Mesendoderm (in vitro differentiated cells): ENCODE measurements around the gene CFAP68.
A peak's percentile ranks its signal among the peaks of the same experiment; 100 is the strongest.

ENCODE experiments used
- DNase-seq: peaks from one replicate; pipeline ENCODE4 v3.0.0; 2013
- H2AK5ac ChIP-seq: 2 replicates; pipeline ENCODE4 v1.6.1; 2013; ENCODE audit warnings: low read length, inconsistent platforms
- H2BK120ac ChIP-seq: 2 replicates; pipeline ENCODE4 v1.6.1; 2013; ENCODE audit warnings: low read depth, mild to moderate bottlenecking, low read length, moderate library complexity, mixed read lengths
- H2BK15ac ChIP-seq: replicated peaks from 2 replicates; pipeline ENCODE4 v1.6.1; 2013; ENCODE audit warnings: low read depth, mild to moderate bottlenecking, moderate library complexity
- H2BK5ac ChIP-seq: 2 replicates; pipeline ENCODE4 v1.6.1; 2013; ENCODE audit warnings: low read length, inconsistent platforms
- H3K18ac ChIP-seq: 2 replicates; pipeline ENCODE4 v1.6.1; 2013; ENCODE audit warnings: mild to moderate bottlenecking, low read length, mixed read lengths
- H3K23ac ChIP-seq: one replicate; pipeline ENCODE4 v1.6.1; 2013; ENCODE audit warnings: low read length
- H3K27ac ChIP-seq: 2 replicates; pipeline ENCODE4 v1.5.1; 2013; ENCODE audit warnings: low read depth, mild to moderate bottlenecking, inconsistent platforms, low read length, moderate library complexity
- H3K27me3 ChIP-seq: 2 replicates; pipeline ENCODE4 v1.6.1; 2013; ENCODE audit warnings: low read length, control low read depth, mild to moderate bottlenecking, inconsistent platforms; ENCODE audit not compliant: insufficient read depth, poor library complexity
- H3K36me3 ChIP-seq: 2 replicates; pipeline ENCODE4 v1.6.1; 2013; ENCODE audit warnings: low read length, inconsistent platforms; ENCODE audit not compliant: control insufficient read depth, insufficient read depth
- H3K4ac ChIP-seq: one replicate; pipeline ENCODE4 v1.6.1; 2013; ENCODE audit warnings: low read depth, mild to moderate bottlenecking, low read length, moderate library complexity
- H3K4me1 ChIP-seq: 2 replicates; pipeline ENCODE4 v1.6.1; 2013; ENCODE audit warnings: low read depth, low read length, inconsistent platforms; ENCODE audit not compliant: control insufficient read depth
- H3K4me2 ChIP-seq: 2 replicates; pipeline ENCODE4 v1.6.1; 2013; ENCODE audit warnings: low read length
- H3K4me3 ChIP-seq: 2 replicates; pipeline ENCODE4 v1.5.1; 2013; ENCODE audit warnings: mild to moderate bottlenecking, low read length
- H3K56ac ChIP-seq: one replicate; pipeline ENCODE4 v1.6.1; 2013; ENCODE audit warnings: low read length
- H3K79me1 ChIP-seq: 2 replicates; pipeline ENCODE4 v1.6.1; 2013; ENCODE audit warnings: low read length, inconsistent platforms
- H3K79me2 ChIP-seq: 2 replicates; pipeline ENCODE4 v1.6.1; 2013; ENCODE audit warnings: mild to moderate bottlenecking, low read length; ENCODE audit not compliant: control insufficient read depth, insufficient read depth
- H3K9ac ChIP-seq: 2 replicates; pipeline ENCODE4 v1.6.1; 2013; ENCODE audit warnings: low read length, inconsistent platforms
- H4K5ac ChIP-seq: one replicate; pipeline ENCODE4 v1.6.1; 2013; ENCODE audit warnings: low read length
- H4K8ac ChIP-seq: one replicate; pipeline ENCODE4 v1.6.1; 2013; ENCODE audit warnings: low read depth, mild to moderate bottlenecking, control low read depth, low read length, moderate library complexity
- WGBS: extraction: QIAGEN DNeasy Blood & Tissue Kit; methylation state at CpG from one replicate; pipeline ENCODE4 v1.1.7; 2013; ENCODE audit warnings: low lambda C conversion rate, missing lambda C conversion rate; ENCODE audit not compliant: insufficient coverage; ENCODE audit errors: extremely low coverage; 5-methylcytosine and 5-hydroxymethylcytosine counted together

CFAP68 gene

GRCh38 chr11:111836721-111837120 lies 42.6 kb upstream of the CFAP68 start:
- no peak overlapping the region for H4K5ac ChIP-seq
- H3K36me3 ChIP-seq = no peaks in the 10 kb centered on the region
- no peak overlapping the region for H4K8ac ChIP-seq
- H2BK15ac ChIP-seq = no peak overlapping the region
- H3K27me3 ChIP-seq = no peaks in the 10 kb centered on the region
- H2BK120ac ChIP-seq = no peak overlapping the region
- H3K56ac ChIP-seq = no peak overlapping the region
- no peak overlapping the region for H2AK5ac ChIP-seq
- H3K79me2 ChIP-seq = no peaks in the 10 kb centered on the region
- H3K4ac ChIP-seq = no peak overlapping the region
- DNase-seq = no peak
- no peak overlapping the region for H2BK5ac ChIP-seq
- no peak overlapping the region for H3K18ac ChIP-seq
- H3K27ac ChIP-seq = no peak overlapping the region
- no peak overlapping the region for H3K9ac ChIP-seq
- peaks cover 2% of the 10 kb centered on the region for H3K4me1 ChIP-seq
- H3K4me2 ChIP-seq = no peak overlapping the region
- H3K23ac ChIP-seq = no peak overlapping the region
- WGBS = no CpG with 5 or more reads among the region's 1 CpG
- no peaks in the 10 kb centered on the region for H3K79me1 ChIP-seq
- H3K4me3 ChIP-seq = no peak overlapping the region

DNA sequence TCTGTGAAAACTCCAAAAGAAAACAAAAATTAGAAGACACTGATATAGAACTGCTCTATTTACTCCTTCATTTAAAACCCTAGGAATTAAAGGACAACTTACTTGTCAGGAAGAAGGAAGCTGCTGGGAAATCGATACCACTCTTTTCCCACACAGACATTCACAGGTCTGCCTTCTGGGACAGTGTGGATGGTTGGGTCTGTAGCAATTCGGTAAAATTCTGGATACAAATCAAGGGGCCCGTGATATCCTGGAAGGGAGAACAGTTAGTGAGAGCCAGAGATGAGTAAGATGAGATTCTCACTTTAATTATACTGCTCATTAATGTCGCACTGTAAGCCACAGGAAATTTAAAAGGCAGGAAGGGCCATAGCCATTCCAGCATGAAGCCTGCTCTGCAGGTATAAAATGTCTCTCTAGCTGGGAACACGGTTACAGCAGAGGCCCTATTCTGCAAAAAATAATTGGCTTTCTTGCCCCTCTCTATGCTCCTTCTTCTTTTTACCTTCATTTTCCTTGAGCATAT lies 41.9 kb upstream of the CFAP68 start:
- H3K4me2 ChIP-seq = no peak overlapping the region

DNA sequence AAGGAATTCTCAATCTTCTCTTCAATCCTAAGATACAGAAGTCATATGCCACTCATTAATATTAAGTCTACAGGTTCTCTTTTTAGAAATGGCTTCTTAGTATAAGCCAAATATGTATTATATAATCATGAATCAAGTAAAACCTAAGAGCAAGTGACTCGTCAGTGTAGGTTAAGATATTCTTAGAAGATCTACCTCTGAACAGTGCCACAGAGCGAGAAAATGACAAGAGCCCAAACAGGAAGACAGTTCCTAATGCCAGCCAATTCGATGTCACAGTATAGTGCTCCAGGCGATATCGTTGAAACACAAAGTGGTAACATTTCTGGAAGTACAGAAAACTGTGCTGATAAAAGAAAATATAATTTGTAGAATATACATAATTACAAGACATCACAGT lies 41.3 kb upstream of the CFAP68 start:
- Histone ChIP-seq H3K36me3 (no peaks in the 10 kb centered on the region), H3K79me2 (no peaks in the 10 kb centered on the region), H2BK15ac (no peak overlapping the region), H3K56ac (no peak overlapping the region), H3K27me3 (no peaks in the 10 kb centered on the region), H3K23ac (no peak overlapping the region), H2BK120ac (no peak overlapping the region), H2BK5ac (no peak overlapping the region), H3K4me3 (no peak overlapping the region), H3K18ac (no peak overlapping the region), H4K8ac (no peak overlapping the region), H3K79me1 (no peaks in the 10 kb centered on the region), H2AK5ac (no peak overlapping the region), H3K4ac (no peak overlapping the region), H3K9ac (no peak overlapping the region), H3K27ac (no peak overlapping the region), H3K4me2 (no peak overlapping the region), H3K4me1 (peaks cover 2% of the 10 kb centered on the region), H4K5ac (no peak overlapping the region)
- no peak for DNase-seq
- no CpG with 5 or more reads among the region's 5 CpGs for WGBS

More for the DNA sequence above, 41.9 kb upstream of the CFAP68 start:
- H2BK15ac ChIP-seq = no peak overlapping the region
- no peak for DNase-seq
- H3K27me3 ChIP-seq = no peaks in the 10 kb centered on the region
- H3K79me2 ChIP-seq = no peaks in the 10 kb centered on the region
- no peak overlapping the region for H3K27ac ChIP-seq
- peaks cover 2% of the 10 kb centered on the region for H3K4me1 ChIP-seq
- H3K9ac ChIP-seq = no peak overlapping the region
- H3K36me3 ChIP-seq = no peaks in the 10 kb centered on the region
- no peak overlapping the region for H2BK5ac ChIP-seq
- no peak overlapping the region for H2AK5ac ChIP-seq
- H3K23ac ChIP-seq = no peak overlapping the region
- H4K8ac ChIP-seq = no peak overlapping the region
- H3K4ac ChIP-seq = no peak overlapping the region
- no peak overlapping the region for H2BK120ac ChIP-seq
- no CpG with 5 or more reads among the region's 5 CpGs for WGBS
- no peaks in the 10 kb centered on the region for H3K79me1 ChIP-seq
- no peak overlapping the region for H3K56ac ChIP-seq
- no peak overlapping the region for H3K18ac ChIP-seq
- H3K4me3 ChIP-seq = no peak overlapping the region
- no peak overlapping the region for H4K5ac ChIP-seq

- no peaks in the 10 kb centered on the region for H3K27me3 ChIP-seq
- peak; percentile 74 for DNase-seq
- no peak overlapping the region for H2BK15ac ChIP-seq
- H3K79me1 ChIP-seq = no peaks in the 10 kb centered on the region
- no peak overlapping the region for H3K56ac ChIP-seq
- no peak overlapping the region for H2AK5ac ChIP-seq
- no peak overlapping the region for H3K23ac ChIP-seq
- no peak overlapping the region for H3K27ac ChIP-seq
- no peak overlapping the region for H4K8ac ChIP-seq
- no peaks in the 10 kb centered on the region for H3K79me2 ChIP-seq
- no peak overlapping the region for H2BK5ac ChIP-seq
- H3K4me1 ChIP-seq = peaks cover 2% of the 10 kb centered on the region
- no peak overlapping the region for H4K5ac ChIP-seq
- no peaks in the 10 kb centered on the region for H3K36me3 ChIP-seq
- H2BK120ac ChIP-seq = no peak overlapping the region
- no CpG with 5 or more reads among the region's 1 CpG for WGBS
- no peak overlapping the region for H3K9ac ChIP-seq
- no peak overlapping the region for H3K18ac ChIP-seq
- no peak overlapping the region for H3K4ac ChIP-seq
- H3K4me3 ChIP-seq = no peak overlapping the region
- no peak overlapping the region for H3K4me2 ChIP-seq
Measured at GRCh38 chr11:111840143-111840542, 39.2 kb upstream of the CFAP68 start.

DNA sequence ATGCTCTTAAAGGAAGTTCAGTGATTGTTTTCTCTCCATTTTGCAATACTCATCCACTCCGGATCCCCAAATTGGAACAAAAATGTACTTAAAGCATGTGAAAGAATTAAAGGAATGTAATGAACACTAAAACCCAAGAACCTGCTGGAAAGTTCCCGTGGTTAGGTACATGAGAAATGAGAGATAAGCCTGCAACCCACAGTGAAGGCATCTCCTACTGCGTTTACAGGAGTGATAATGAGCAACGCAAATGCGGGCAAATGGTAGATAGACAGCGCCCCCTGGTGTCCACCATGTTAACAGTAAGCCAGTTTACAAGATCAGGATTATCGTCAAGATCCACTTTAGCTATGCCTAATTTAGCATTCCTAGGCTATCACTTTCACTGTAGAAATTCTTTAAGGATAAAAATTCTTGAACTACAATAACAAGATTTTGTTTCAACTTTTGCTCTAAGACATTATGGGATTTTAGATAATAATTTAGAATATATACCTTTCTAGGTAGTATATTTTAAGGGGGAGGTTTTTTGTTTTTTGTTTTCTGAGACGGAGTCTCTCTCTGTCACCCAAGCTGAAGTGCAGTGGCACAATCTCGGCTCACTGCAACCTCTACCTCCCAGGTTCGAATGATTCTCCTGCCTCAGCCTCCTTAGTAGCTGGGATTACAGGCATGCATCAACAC lies 37.8 kb upstream of the CFAP68 start:
- H3K9ac ChIP-seq = no peak overlapping the region
- no peak overlapping the region for H3K27ac ChIP-seq
- peak; percentile 95 for DNase-seq
- H3K4me3 ChIP-seq = no peak overlapping the region
- H4K8ac ChIP-seq = no peak overlapping the region
- H4K5ac ChIP-seq = no peak overlapping the region
- H3K4me1 ChIP-seq = peaks cover 2% of the 10 kb centered on the region
- no peak overlapping the region for H2BK5ac ChIP-seq
- H3K18ac ChIP-seq = no peak overlapping the region
- H3K79me2 ChIP-seq = no peaks in the 10 kb centered on the region
- no peaks in the 10 kb centered on the region for H3K79me1 ChIP-seq
- H2BK15ac ChIP-seq = no peak overlapping the region
- H3K23ac ChIP-seq = no peak overlapping the region
- no peaks in the 10 kb centered on the region for H3K27me3 ChIP-seq
- H2AK5ac ChIP-seq = no peak overlapping the region
- WGBS = no CpG with 5 or more reads among the region's 10 CpGs
- H3K36me3 ChIP-seq = no peaks in the 10 kb centered on the region
- no peak overlapping the region for H3K56ac ChIP-seq
- H3K4ac ChIP-seq = no peak overlapping the region
- no peak overlapping the region for H3K4me2 ChIP-seq
- H2BK120ac ChIP-seq = no peak overlapping the region

DNA sequence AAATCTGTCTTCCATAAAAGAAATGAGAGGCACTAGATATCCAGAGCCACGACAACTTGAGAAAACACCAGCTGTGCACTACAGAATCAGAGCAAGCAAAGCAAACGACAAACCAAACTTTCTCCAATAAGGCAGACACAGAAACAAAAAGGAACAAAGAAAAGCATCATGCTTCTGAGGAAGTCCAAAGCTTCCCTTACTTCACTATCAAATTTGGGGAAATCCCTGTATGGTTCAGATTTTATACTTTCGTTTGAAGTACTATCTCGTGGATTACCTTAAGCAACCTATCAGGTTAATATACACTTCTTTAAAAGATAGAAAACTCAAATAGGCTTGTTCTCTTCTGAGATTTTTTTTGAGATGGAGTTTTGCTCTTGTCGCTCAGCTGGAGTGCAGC lies 35.7 kb upstream of the CFAP68 start:
- no peak overlapping the region for H4K8ac ChIP-seq
- no peak overlapping the region for H2BK15ac ChIP-seq
- H3K23ac ChIP-seq = no peak overlapping the region
- H3K79me1 ChIP-seq = no peaks in the 10 kb centered on the region
- H3K4me2 ChIP-seq = no peak overlapping the region
- H3K27ac ChIP-seq = no peak overlapping the region
- H3K4ac ChIP-seq = no peak overlapping the region
- DNase-seq = no peak
- H3K4me3 ChIP-seq = no peak overlapping the region
- no peak overlapping the region for H3K9ac ChIP-seq
- no CpG with 5 or more reads among the region's 5 CpGs for WGBS
- H4K5ac ChIP-seq = no peak overlapping the region
- H2BK5ac ChIP-seq = no peak overlapping the region
- H2BK120ac ChIP-seq = no peak overlapping the region
- H3K56ac ChIP-seq = no peak overlapping the region
- no peaks in the 10 kb centered on the region for H3K27me3 ChIP-seq
- H3K4me1 ChIP-seq = peaks cover 2% of the 10 kb centered on the region
- H3K79me2 ChIP-seq = no peaks in the 10 kb centered on the region
- no peak overlapping the region for H2AK5ac ChIP-seq
- H3K18ac ChIP-seq = no peak overlapping the region
- H3K36me3 ChIP-seq = no peaks in the 10 kb centered on the region
